Measurements from ENCODE around the gene ZNF512B. TPM values are rescaled to one million over a fixed set of nuclear protein-coding genes. Genes with fewer than 3 reads are reported as not detected.
A peak's percentile ranks its signal among the peaks of the same experiment; 100 is the strongest.

The ZNF512B gene
- total and polyA plus RNA-seq, 8 donors = 3.5 to 12.1 (median 8.2) TPM

- no peak for DNase-seq
- Histone ChIP-seq H3K27me3 (no peaks in the 10 kb centered on the region), H3K9me3 (no peaks in the 10 kb centered on the region), H3K27ac (peak overlapping the region; percentile 33 to 80 (median 67)), H3K4me3 (no peak overlapping the region), H3K4me1 (peaks cover 18 to 53% (median 44%) of the 10 kb centered on the region in 4 donors), H3K36me3 (peaks cover 44 to 78% (median 74%) of the 10 kb centered on the region in 4 donors)
- no peak for TF ChIP-seq POLR2AphosphoS5 (IDR thresholded peaks at IDR 0.05)
- no peak for TF ChIP-seq EP300 (IDR thresholded peaks at IDR 0.05)
- 77 to 90% (median 86%) methylated on average over 2 to 19 of the region's 19 CpGs for WGBS, 5 donors
- intact Hi-C loops (cut with DNase I; ENCODE audit: low total_unique reads) = no loop called here
Observed at GRCh38 chr20:63942969-63943807, 26.5 kb downstream of the ZNF512B start.

DNA sequence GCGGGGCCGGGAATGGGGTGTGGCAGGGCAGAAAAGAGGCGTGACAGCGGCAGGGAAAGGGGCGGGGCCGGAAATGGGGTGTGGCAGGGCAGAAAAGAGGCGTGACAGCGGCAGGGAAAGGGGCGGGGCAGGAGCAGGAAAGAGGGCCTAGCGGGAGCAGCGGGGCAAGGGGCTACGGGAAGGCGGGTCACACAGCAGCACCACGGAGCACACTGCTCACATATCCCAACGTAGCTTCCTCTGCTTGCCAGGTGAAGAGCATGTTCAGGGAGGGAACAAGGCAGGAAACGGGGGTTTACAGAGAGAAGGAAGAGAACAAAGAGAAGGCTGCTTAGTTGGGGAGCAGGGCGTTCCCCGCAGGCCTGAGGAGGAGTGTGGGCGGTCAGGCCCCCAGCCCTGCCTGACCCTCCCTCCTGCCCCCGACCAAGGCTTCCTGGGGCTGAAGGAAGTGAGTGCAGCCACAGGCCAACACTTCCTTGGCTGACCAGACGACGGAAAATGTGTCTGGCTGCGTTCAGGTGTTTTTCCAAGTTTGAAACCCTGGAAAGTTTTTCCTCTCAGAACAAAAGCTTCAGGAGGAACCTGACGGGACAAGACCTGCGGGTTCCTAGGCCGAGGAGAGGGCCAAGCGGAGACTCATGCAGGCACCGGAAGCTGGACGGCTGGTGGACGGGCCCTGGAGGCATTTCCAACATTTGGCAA, 27.3 kb downstream of the ZNF512B start:
- Histone ChIP-seq H3K4me3 (no peak overlapping the region), H3K4me1 (peaks cover 10 to 52% (median 39%) of the 10 kb centered on the region in 4 donors), H3K27me3 (no peaks in the 10 kb centered on the region), H3K36me3 (peaks cover 44 to 86% (median 78%) of the 10 kb centered on the region in 4 donors), H3K9me3 (no peaks in the 10 kb centered on the region), H3K27ac (peak overlapping the region; percentile 33 to 80 (median 67))
- TF ChIP-seq EP300 (IDR thresholded peaks at IDR 0.05) = no peak
- peak in 1 of 3 donors; percentile 5 for TF ChIP-seq POLR2AphosphoS5 (IDR thresholded peaks at IDR 0.05)
- intact Hi-C loops (cut with DNase I; ENCODE audit: low total_unique reads) = no loop called here
- DNase-seq = peak; percentile 69 to 89
- 30 to 46% (median 41%) methylated on average over 29 to 30 of the region's 30 CpGs for WGBS, 5 donors

GRCh38 chr20:63941282-63942081, 28.2 kb downstream of the ZNF512B start:
- WGBS, 5 donors = 61 to 69% (median 64%) methylated on average over 27 to 35 of the region's 39 CpGs
- Histone ChIP-seq H3K36me3 (peaks cover 44 to 92% (median 81%) of the 10 kb centered on the region in 4 donors), H3K27ac (peak overlapping the region; percentile 42 to 80 (median 68)), H3K27me3 (no peaks in the 10 kb centered on the region), H3K4me3 (peak overlapping the region in 2 of 4 donors; percentile 13 to 15), H3K9me3 (no peaks in the 10 kb centered on the region), H3K4me1 (peaks cover 7 to 46% (median 32%) of the 10 kb centered on the region in 4 donors)
- intact Hi-C loops (cut with DNase I; ENCODE audit: low total_unique reads) = no loop called here
- TF ChIP-seq EP300 (IDR thresholded peaks at IDR 0.05) (no peak), CTCF (IDR thresholded peaks at IDR 0.05) (no peak), POLR2A (IDR thresholded peaks at IDR 0.05) (no peak), POLR2AphosphoS5 (IDR thresholded peaks at IDR 0.05) (no peak)
- peak; percentile 64 to 86 for DNase-seq

GRCh38 chr20:63940472-63941266, 29.1 kb downstream of the ZNF512B start:
- no peak for DNase-seq
- Histone ChIP-seq H3K27me3 (no peaks in the 10 kb centered on the region), H3K4me3 (no peak overlapping the region), H3K27ac (peak overlapping the region in 3 of 5 donors; percentile 68 to 80 (median 80)), H3K4me1 (peaks cover 7 to 46% (median 32%) of the 10 kb centered on the region in 4 donors), H3K36me3 (peaks cover 44 to 92% (median 81%) of the 10 kb centered on the region in 4 donors), H3K9me3 (no peaks in the 10 kb centered on the region)
- no peak for TF ChIP-seq EP300 (IDR thresholded peaks at IDR 0.05)
- TF ChIP-seq CTCF (IDR thresholded peaks at IDR 0.05) = no peak
- no peak for TF ChIP-seq POLR2AphosphoS5 (IDR thresholded peaks at IDR 0.05)
- no peak for TF ChIP-seq POLR2A (IDR thresholded peaks at IDR 0.05)
- 88 to 95% (median 93%) methylated on average over 38 to 58 of the region's 58 CpGs for WGBS, 5 donors
- intact Hi-C loops (cut with DNase I; ENCODE audit: low total_unique reads) = no loop called here
